Measurements from ENCODE around the gene RABGGTA. TPM values are rescaled to one million over a fixed set of nuclear protein-coding genes. Genes with fewer than 3 reads are reported as not detected.

Gene RABGGTA
- total and polyA plus RNA-seq, 9 of the 15 experiments (the other 6 are each of a cell fraction or from before 2014, with no cell fraction given) = 4.5 to 24.2 (median 15.5) TPM

DNA sequence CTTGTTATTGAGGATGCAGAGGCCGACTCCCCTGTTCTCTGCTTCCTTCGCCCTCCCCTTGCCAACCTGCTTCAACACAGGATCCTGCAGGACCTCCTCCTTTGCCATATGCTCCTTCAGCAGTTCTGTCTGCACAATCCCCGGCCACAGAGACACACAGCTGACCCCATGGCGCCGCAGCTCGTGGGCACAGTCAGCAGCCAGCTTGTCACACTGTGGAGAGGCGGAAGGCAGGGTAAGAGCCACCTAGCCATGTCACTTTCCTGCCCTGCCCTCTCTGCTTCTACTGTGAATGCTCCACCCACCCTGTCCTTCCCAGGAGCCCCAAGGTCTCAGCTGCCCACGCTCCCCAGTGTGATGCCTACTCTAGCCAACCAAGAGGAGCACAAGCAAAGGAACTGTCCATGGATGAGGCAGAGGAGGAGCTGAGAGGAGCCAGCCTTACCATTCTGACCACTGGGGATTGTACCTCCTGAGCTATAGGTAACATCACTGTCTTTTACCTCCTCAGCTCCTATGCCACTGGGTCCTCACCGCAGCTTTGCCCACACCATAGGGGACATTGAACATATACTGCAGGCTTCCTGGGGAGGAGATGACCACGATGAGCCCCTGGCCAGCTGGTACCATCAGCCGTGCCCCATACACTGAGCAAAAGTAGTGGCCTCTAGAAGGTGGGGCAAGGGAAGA is 20.9 kb upstream of the RABGGTA start (continued):
- TF ChIP-seq, protein P1, sequence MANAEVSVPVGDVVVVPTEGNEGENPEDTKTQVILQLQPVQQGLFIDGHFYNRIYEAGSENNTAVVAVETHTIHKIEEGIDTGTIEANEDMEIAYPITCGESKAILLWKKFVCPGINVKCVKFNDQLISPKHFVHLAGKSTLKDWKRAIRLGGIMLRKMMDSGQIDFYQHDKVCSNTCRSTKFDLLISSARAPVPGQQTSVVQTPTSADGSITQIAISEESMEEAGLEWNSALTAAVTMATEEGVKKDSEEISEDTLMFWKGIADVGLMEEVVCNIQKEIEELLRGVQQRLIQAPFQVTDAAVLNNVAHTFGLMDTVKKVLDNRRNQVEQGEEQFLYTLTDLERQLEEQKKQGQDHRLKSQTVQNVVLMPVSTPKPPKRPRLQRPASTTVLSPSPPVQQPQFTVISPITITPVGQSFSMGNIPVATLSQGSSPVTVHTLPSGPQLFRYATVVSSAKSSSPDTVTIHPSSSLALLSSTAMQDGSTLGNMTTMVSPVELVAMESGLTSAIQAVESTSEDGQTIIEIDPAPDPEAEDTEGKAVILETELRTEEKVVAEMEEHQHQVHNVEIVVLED (CRISPR knock-in tag; IDR thresholded peaks at IDR 0.05) = no peak
- TF ChIP-seq, protein P2, sequence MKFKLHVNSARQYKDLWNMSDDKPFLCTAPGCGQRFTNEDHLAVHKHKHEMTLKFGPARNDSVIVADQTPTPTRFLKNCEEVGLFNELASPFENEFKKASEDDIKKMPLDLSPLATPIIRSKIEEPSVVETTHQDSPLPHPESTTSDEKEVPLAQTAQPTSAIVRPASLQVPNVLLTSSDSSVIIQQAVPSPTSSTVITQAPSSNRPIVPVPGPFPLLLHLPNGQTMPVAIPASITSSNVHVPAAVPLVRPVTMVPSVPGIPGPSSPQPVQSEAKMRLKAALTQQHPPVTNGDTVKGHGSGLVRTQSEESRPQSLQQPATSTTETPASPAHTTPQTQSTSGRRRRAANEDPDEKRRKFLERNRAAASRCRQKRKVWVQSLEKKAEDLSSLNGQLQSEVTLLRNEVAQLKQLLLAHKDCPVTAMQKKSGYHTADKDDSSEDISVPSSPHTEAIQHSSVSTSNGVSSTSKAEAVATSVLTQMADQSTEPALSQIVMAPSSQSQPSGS (CRISPR knock-in tag; IDR thresholded peaks at IDR 0.05) = no peak
- TF ChIP-seq, protein P3, sequence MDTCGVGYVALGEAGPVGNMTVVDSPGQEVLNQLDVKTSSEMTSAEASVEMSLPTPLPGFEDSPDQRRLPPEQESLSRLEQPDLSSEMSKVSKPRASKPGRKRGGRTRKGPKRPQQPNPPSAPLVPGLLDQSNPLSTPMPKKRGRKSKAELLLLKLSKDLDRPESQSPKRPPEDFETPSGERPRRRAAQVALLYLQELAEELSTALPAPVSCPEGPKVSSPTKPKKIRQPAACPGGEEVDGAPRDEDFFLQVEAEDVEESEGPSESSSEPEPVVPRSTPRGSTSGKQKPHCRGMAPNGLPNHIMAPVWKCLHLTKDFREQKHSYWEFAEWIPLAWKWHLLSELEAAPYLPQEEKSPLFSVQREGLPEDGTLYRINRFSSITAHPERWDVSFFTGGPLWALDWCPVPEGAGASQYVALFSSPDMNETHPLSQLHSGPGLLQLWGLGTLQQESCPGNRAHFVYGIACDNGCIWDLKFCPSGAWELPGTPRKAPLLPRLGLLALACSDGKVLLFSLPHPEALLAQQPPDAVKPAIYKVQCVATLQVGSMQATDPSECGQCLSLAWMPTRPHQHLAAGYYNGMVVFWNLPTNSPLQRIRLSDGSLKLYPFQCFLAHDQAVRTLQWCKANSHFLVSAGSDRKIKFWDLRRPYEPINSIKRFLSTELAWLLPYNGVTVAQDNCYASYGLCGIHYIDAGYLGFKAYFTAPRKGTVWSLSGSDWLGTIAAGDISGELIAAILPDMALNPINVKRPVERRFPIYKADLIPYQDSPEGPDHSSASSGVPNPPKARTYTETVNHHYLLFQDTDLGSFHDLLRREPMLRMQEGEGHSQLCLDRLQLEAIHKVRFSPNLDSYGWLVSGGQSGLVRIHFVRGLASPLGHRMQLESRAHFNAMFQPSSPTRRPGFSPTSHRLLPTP (IDR thresholded peaks at IDR 0.05; ENCODE audit: borderline replicate concordance, extremely low read depth, insufficient read length) = no peak
- TF ChIP-seq PHF8 (IDR thresholded peaks at IDR 0.05; ENCODE audit: borderline replicate concordance, low read length) (no peak), MCM7 (IDR thresholded peaks at IDR 0.05) (no peak), XRCC4 (IDR thresholded peaks at IDR 0.05; ENCODE audit: extremely low read depth, insufficient read depth, insufficient read length) (no peak), NCOA1 (IDR thresholded peaks at IDR 0.05; ENCODE audit: low read depth) (no peak), KAT2B (IDR thresholded peaks at IDR 0.05; ENCODE audit: low read depth, low read length) (no peak)
- TF ChIP-seq, protein P4, sequence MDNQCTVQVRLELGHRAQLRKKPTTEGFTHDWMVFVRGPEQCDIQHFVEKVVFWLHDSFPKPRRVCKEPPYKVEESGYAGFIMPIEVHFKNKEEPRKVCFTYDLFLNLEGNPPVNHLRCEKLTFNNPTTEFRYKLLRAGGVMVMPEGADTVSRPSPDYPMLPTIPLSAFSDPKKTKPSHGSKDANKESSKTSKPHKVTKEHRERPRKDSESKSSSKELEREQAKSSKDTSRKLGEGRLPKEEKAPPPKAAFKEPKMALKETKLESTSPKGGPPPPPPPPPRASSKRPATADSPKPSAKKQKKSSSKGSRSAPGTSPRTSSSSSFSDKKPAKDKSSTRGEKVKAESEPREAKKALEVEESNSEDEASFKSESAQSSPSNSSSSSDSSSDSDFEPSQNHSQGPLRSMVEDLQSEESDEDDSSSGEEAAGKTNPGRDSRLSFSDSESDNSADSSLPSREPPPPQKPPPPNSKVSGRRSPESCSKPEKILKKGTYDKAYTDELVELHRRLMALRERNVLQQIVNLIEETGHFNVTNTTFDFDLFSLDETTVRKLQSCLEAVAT (IDR thresholded peaks at IDR 0.05) = no peak

Data from K562 (cell line).